H1 (cell line): ENCODE measurements around the gene STARD7. TPM values are rescaled to one million over a fixed set of nuclear protein-coding genes. Genes with fewer than 3 reads are reported as not detected.

Source experiments
- CTCF ChIA-PET: fragments of 300-600 bp; sonication (Branson Sonifier 250); formaldehyde crosslinking; loops from one replicate; lab custom pipeline; 2021; ENCODE audit not compliant: partially characterized antibody; lab: Charles Lee
- POLR2A ChIA-PET: fragments of 300-600 bp; sonication (Branson Sonifier 250); formaldehyde crosslinking; loops from one replicate; lab custom pipeline; 2021; ENCODE audit warnings: inconsistent platforms; ENCODE audit not compliant: partially characterized antibody; lab: Charles Lee
- DNase-seq, 2 experiments: peaks; one replicate each; pipeline versions ENCODE4 v3.0.0 to v3.0.0-alpha.2; 2010 to 2022; ENCODE audit warnings: low spot score in 2 of 2, low read depth in 1 of 2, mixed read lengths in 1 of 2
- FAIRE-seq: peaks from 2 replicates; lab custom pipeline; 2011; peaks lifted over from hg19 to GRCh38; lab: Jason Lieb, UNC
- H2AFZ ChIP-seq: 2 replicates; pipeline ENCODE4 v1.8.1; 2012; ENCODE audit warnings: low read length, inconsistent platforms
- H2AK5ac ChIP-seq: 2 replicates; pipeline ENCODE4 v1.6.1; 2013; ENCODE audit warnings: low read depth, low read length
- H2BK120ac ChIP-seq: replicated peaks from 2 replicates; pipeline ENCODE3; 2013; ENCODE audit warnings: low read depth, low read length, inconsistent platforms
- H2BK12ac ChIP-seq: 2 replicates; pipeline ENCODE4 v1.6.1; 2013; ENCODE audit warnings: low read depth, low read length
- H2BK15ac ChIP-seq: 2 replicates; pipeline ENCODE4 v1.6.1; 2013; ENCODE audit warnings: low read length
- H2BK20ac ChIP-seq: 2 replicates; pipeline ENCODE4 v1.6.1; 2013; ENCODE audit warnings: low read length
- H2BK5ac ChIP-seq: 2 replicates; pipeline ENCODE4 v1.6.1; 2013; ENCODE audit warnings: low read depth, low read length
- H3K14ac ChIP-seq: 2 replicates; pipeline ENCODE4 v1.6.1; 2013; ENCODE audit warnings: inconsistent platforms; ENCODE audit not compliant: insufficient read length
- H3K18ac ChIP-seq: 2 replicates; pipeline ENCODE4 v1.6.1; 2013; ENCODE audit warnings: low read length; ENCODE audit errors: extremely low read depth
- H3K23ac ChIP-seq: 2 replicates; pipeline ENCODE4 v1.6.1; 2013; ENCODE audit warnings: inconsistent platforms; ENCODE audit not compliant: insufficient read length
- H3K23me2 ChIP-seq: 2 replicates; pipeline ENCODE4 v1.6.1; 2013; ENCODE audit warnings: low read depth, low read length
- H3K27ac ChIP-seq: 2 replicates; pipeline ENCODE4 v1.6.1; 2011; ENCODE audit warnings: low read depth, low read length, inconsistent platforms
- H3K27me3 ChIP-seq, 4 experiments: replicated peaks in 1 of 4; 1 replicate in 1 of 4; 2 replicates in 3 of 4; pipeline versions ENCODE4 v1.6.1 to v1.8.1; 2011 to 2013; ENCODE audit warnings: low read length in 3 of 4, mild to moderate bottlenecking in 3 of 4, inconsistent platforms in 2 of 4, mixed read lengths in 2 of 4, moderate library complexity in 1 of 4; ENCODE audit not compliant: control insufficient read depth in 3 of 4, insufficient read depth in 3 of 4; ENCODE audit errors: extremely low read depth in 1 of 4
- H3K36me3 ChIP-seq, 4 experiments: 2 replicates each; pipeline versions ENCODE4 v1.6.1 to v1.8.1; 2011 to 2013; ENCODE audit warnings: mild to moderate bottlenecking in 4 of 4, low read length in 3 of 4, moderate library complexity in 2 of 4, control low read depth in 1 of 4, inconsistent platforms in 1 of 4; ENCODE audit not compliant: insufficient read depth in 4 of 4, control insufficient read depth in 2 of 4
- H3K4ac ChIP-seq: replicated peaks from 2 replicates; pipeline ENCODE3; 2013; ENCODE audit warnings: low read length, low read depth, mixed read lengths, inconsistent platforms; ENCODE audit not compliant: insufficient read length
- H3K4me1 ChIP-seq, 4 experiments: replicated peaks in 1 of 4; 1 replicate in 1 of 4; 2 replicates in 3 of 4; pipeline versions ENCODE4 v1.6.1 to v1.8.1; 2011 to 2013; ENCODE audit warnings: low read length in 3 of 4, inconsistent platforms in 2 of 4, mixed read lengths in 1 of 4; ENCODE audit not compliant: insufficient read depth in 4 of 4, control insufficient read depth in 3 of 4
- H3K4me2 ChIP-seq, 2 experiments: 2 replicates each; pipeline versions ENCODE4 v1.6.1 to v1.8.1; 2011 to 2013; ENCODE audit warnings: low read depth in 2 of 2, low read length in 2 of 2, control low read depth in 1 of 2, inconsistent platforms in 1 of 2, mild to moderate bottlenecking in 1 of 2; ENCODE audit not compliant: insufficient read depth in 1 of 2
- H3K4me3 ChIP-seq, 4 experiments: fragments of 200-600, 300-600 bp in 1 of 4; sonication (generic), shearing (Covaris generic), sonication (Bioruptor Twin) in 1 of 4; 2 replicates each; pipeline versions ENCODE4 v1.5.1 to v1.8.1; 2011 to 2016; ENCODE audit warnings: low read length in 4 of 4, low read depth in 3 of 4, control low read depth in 2 of 4, inconsistent platforms in 2 of 4, mild to moderate bottlenecking in 2 of 4, mixed read lengths in 1 of 4, moderate library complexity in 1 of 4; ENCODE audit not compliant: insufficient read depth in 2 of 4; ENCODE audit errors: extremely low read depth in 1 of 4
- H3K56ac ChIP-seq: replicated peaks from 2 replicates; pipeline ENCODE3; 2013; ENCODE audit warnings: low read depth, mild to moderate bottlenecking, mixed read lengths, low read length, inconsistent platforms; ENCODE audit not compliant: insufficient read length
- H3K79me1 ChIP-seq: 2 replicates; pipeline ENCODE4 v1.6.1; 2013; ENCODE audit warnings: low read depth, low read length, control low read depth
- H3K79me2 ChIP-seq, 2 experiments: 2 replicates each; pipeline versions ENCODE4 v1.6.1 to v1.8.1; 2012 to 2013; ENCODE audit warnings: low read length in 2 of 2, mild to moderate bottlenecking in 2 of 2, inconsistent platforms in 1 of 2; ENCODE audit not compliant: insufficient read depth in 2 of 2, control insufficient read depth in 1 of 2
- H3K9ac ChIP-seq, 4 experiments: replicated peaks in 1 of 4; 1 replicate in 1 of 4; 2 replicates in 3 of 4; pipeline versions ENCODE4 v1.6.1 to v1.8.1; 2011 to 2013; ENCODE audit warnings: low read depth in 3 of 4, low read length in 3 of 4, control low read depth in 2 of 4, mild to moderate bottlenecking in 2 of 4, moderate library complexity in 2 of 4, inconsistent platforms in 1 of 4; ENCODE audit errors: extremely low read depth in 1 of 4
- H3K9me3 ChIP-seq, 2 experiments: 2 replicates each; pipeline versions ENCODE4 v1.6.1 to v1.8.1; 2012 to 2013; ENCODE audit warnings: mild to moderate bottlenecking in 2 of 2, moderate library complexity in 2 of 2, control low read depth in 1 of 2, inconsistent platforms in 1 of 2, low read depth in 1 of 2, low read length in 1 of 2, mixed read lengths in 1 of 2; ENCODE audit not compliant: insufficient read depth in 2 of 2
- H4K20me1 ChIP-seq, 2 experiments: replicated peaks in 1 of 2; 2 replicates each; pipeline versions ENCODE3 to v1.8.1; 2011 to 2013; ENCODE audit warnings: inconsistent platforms in 2 of 2, low read length in 2 of 2, mild to moderate bottlenecking in 1 of 2; ENCODE audit not compliant: insufficient read depth in 2 of 2, control insufficient read depth in 1 of 2
- H4K5ac ChIP-seq: 2 replicates; pipeline ENCODE4 v1.6.1; 2013; ENCODE audit warnings: low read length, low read depth, mixed read lengths, inconsistent platforms; ENCODE audit not compliant: insufficient read length
- H4K8ac ChIP-seq: 2 replicates; pipeline ENCODE4 v1.8.0; 2013; ENCODE audit warnings: mild to moderate bottlenecking, moderate library complexity, low read length, inconsistent platforms; ENCODE audit not compliant: insufficient read depth; ENCODE audit errors: extremely low read depth
- H4K91ac ChIP-seq: replicated peaks from 2 replicates; pipeline ENCODE3; 2013; ENCODE audit warnings: low read length, mixed read lengths, inconsistent platforms; ENCODE audit not compliant: insufficient read length
- CEBPB ChIP-seq: IDR thresholded peaks from 2 replicates; pipeline ENCODE4 v1.6.1; 2012; ENCODE audit warnings: low read depth, low read length
- RAD21 ChIP-seq, 2 experiments: IDR thresholded peaks in 1 of 2; conservative IDR thresholded peaks in 1 of 2; 2 replicates each; pipeline ENCODE4 v1.6.1; 2011; ENCODE audit warnings: low read depth in 2 of 2, low read length in 2 of 2, improper control_type of control experiment in 1 of 2, inconsistent platforms in 1 of 2, mild to moderate bottlenecking in 1 of 2, moderate library complexity in 1 of 2
- SP1 ChIP-seq: IDR thresholded peaks from 2 replicates; pipeline ENCODE4 v1.6.1; 2011; ENCODE audit warnings: low read depth, low read length
- WGBS, 2 experiments: shearing (Covaris generic) in 1 of 2; methylation state at CpG; one replicate each; pipeline versions ENCODE4 v1.1.6 to v1.1.7; 2013 to 2015; ENCODE audit warnings: low lambda C conversion rate in 2 of 2, mixed read lengths in 2 of 2, inconsistent platforms in 1 of 2, low coverage in 1 of 2, missing lambda C conversion rate in 1 of 2; ENCODE audit not compliant: insufficient replicate concordance in 2 of 2, insufficient coverage in 1 of 2, insufficient read length in 1 of 2; ENCODE audit errors: extremely low coverage in 1 of 2, missing lambda C conversion rate in 1 of 2; 5-methylcytosine and 5-hydroxymethylcytosine counted together
- polyA plus RNA-seq, 7 experiments: library from polyadenylated mRNA; depleted of rRNA in 3 of 7; stranded (reverse) in 5 of 7; unstranded in 2 of 7; fragments of >200 nt in 5 of 7; fragments of 200-250 nt in 2 of 7; gene quantifications; 1 replicate in 5 of 7; 2 replicates in 1 of 7; 4 replicates in 1 of 7; pipeline versions ENCODE4 v1.2.1 to v1.2.3, GENCODE V29; 2011 to 2013; ENCODE audit warnings: missing spikeins in 2 of 7, mixed read lengths in 2 of 7
- total RNA-seq: library from RNA; stranded (reverse); fragmentation: NEBNext Ultra II Directional; extraction: Animal tissue kit (Norgen Biotek cat#: 25700); gene quantifications from 2 replicates; pipeline ENCODE4 v1.2.1, GENCODE V29; 2021
- TF ChIP-seq, protein P1 (sequence below): IDR thresholded peaks from 2 replicates; pipeline ENCODE4 v1.6.1; 2012; ENCODE audit warnings: inconsistent platforms
- TF ChIP-seq, protein P2 (sequence below), 3 experiments: IDR thresholded peaks; 1 replicate in 2 of 3; 2 replicates in 1 of 3; pipeline versions ENCODE4 v1.5.1 to v1.6.1; 2011; ENCODE audit warnings: low read length in 3 of 3, mild to moderate bottlenecking in 3 of 3, inconsistent platforms in 2 of 3, low read depth in 1 of 3, moderate library complexity in 1 of 3; ENCODE audit not compliant: insufficient read depth in 1 of 3; ENCODE audit errors: control extremely low read depth in 1 of 3
- TF ChIP-seq, protein P3 (sequence below): IDR thresholded peaks from 2 replicates; pipeline ENCODE4 v1.6.1; 2012; ENCODE audit warnings: inconsistent platforms

STARD7 gene
- total and polyA plus RNA-seq, 2 of the 8 experiments (the other 6 are each of a cell fraction or from before 2014, with no cell fraction given): 89.1 to 200 TPM

DNA sequence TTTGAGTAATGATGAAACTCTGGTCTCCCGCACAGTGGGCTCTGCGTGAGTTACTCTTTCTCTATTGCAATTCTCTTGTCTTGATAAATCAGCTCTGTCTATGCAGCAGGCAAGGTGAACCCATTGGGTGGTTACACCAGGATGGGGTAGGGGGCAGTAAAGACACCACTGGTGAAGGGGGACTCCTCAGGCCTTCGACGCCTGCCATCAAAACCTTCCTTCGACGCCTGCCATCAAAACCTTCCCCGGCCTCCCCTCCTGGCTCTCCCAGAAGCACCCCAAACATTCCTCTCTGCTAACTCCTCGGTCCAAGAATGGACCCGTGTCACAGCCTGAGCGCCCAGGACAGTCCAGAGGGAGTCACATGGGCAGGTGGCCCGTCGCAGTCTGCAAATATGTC is 4.8 kb upstream of the STARD7 start:
- WGBS, 2 experiments: 90% methylated on average over 12 of the region's 12 CpGs; no CpG with 5 or more reads in 1 of the 2 experiments
- no peaks in the 10 kb centered on the region for H3K9me3 ChIP-seq
- no peak overlapping the region for H2BK5ac ChIP-seq
- no peak overlapping the region for H2BK12ac ChIP-seq
- H4K8ac ChIP-seq: no peak overlapping the region; the same call in 1 of the 2 replicates
- H2AK5ac ChIP-seq: no peak overlapping the region
- no peak overlapping the region for H2BK20ac ChIP-seq
- H3K56ac ChIP-seq: no peak overlapping the region
- no peak overlapping the region for H4K5ac ChIP-seq
- no peak overlapping the region for H3K23ac ChIP-seq
- H3K79me1 ChIP-seq: no peaks in the 10 kb centered on the region
- H3K4me2 ChIP-seq: no peak overlapping the region
- peaks cover 0 to 5% of the 10 kb centered on the region in 2 experiments; a peak in 1 of 4 replicates for H3K79me2 ChIP-seq
- ChIA-PET CTCF (interaction anchor here (0.6 to 1.9 kb wide), 15 partner anchors 9 to 102 kb away, joined by 3 to 8 read pairs (median 5); no protein-coding TSS in a partner anchor), POLR2A (interaction anchor here (0.6 to 0.9 kb wide), 4 partner anchors 9 to 108 kb away, joined by 3 to 4 read pairs (median 3); no protein-coding TSS in a partner anchor)
- H2BK120ac ChIP-seq: no peak overlapping the region
- H4K20me1 ChIP-seq: no peaks in the 10 kb centered on the region
- H3K18ac ChIP-seq: no peak overlapping the region
- H3K27me3 ChIP-seq: no peaks in the 10 kb centered on the region
- H4K91ac ChIP-seq: no peak overlapping the region
- no peak overlapping the region for H3K4ac ChIP-seq
- peaks cover 0 to 5% (median 2%) of the 10 kb centered on the region in 4 experiments; a peak in 4 of 7 replicates for H3K4me1 ChIP-seq
- H3K4me3 ChIP-seq: no peak overlapping the region
- no peak overlapping the region for H3K9ac ChIP-seq
- no peaks in the 10 kb centered on the region for H3K23me2 ChIP-seq
- TF ChIP-seq, protein P1, sequence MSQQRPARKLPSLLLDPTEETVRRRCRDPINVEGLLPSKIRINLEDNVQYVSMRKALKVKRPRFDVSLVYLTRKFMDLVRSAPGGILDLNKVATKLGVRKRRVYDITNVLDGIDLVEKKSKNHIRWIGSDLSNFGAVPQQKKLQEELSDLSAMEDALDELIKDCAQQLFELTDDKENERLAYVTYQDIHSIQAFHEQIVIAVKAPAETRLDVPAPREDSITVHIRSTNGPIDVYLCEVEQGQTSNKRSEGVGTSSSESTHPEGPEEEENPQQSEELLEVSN: peak; percentile 76
- TF ChIP-seq, protein P2, sequence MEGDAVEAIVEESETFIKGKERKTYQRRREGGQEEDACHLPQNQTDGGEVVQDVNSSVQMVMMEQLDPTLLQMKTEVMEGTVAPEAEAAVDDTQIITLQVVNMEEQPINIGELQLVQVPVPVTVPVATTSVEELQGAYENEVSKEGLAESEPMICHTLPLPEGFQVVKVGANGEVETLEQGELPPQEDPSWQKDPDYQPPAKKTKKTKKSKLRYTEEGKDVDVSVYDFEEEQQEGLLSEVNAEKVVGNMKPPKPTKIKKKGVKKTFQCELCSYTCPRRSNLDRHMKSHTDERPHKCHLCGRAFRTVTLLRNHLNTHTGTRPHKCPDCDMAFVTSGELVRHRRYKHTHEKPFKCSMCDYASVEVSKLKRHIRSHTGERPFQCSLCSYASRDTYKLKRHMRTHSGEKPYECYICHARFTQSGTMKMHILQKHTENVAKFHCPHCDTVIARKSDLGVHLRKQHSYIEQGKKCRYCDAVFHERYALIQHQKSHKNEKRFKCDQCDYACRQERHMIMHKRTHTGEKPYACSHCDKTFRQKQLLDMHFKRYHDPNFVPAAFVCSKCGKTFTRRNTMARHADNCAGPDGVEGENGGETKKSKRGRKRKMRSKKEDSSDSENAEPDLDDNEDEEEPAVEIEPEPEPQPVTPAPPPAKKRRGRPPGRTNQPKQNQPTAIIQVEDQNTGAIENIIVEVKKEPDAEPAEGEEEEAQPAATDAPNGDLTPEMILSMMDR (IDR thresholded peaks at IDR 0.05; ENCODE audit: control extremely low read depth in 1 of 3, insufficient read depth in 1 of 3, low read depth in 1 of 3, low read length in 3 of 3): peak; percentile 32 to 49 (median 46)
- TF ChIP-seq, protein P3, sequence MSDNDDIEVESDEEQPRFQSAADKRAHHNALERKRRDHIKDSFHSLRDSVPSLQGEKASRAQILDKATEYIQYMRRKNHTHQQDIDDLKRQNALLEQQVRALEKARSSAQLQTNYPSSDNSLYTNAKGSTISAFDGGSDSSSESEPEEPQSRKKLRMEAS: peak; percentile 42; the same call in 1 of the 2 replicates
- TF ChIP-seq RAD21 (IDR thresholded peaks at IDR 0.05 in 1 of 2, conservative IDR thresholded peaks at IDR 0.05 in 1 of 2; ENCODE audit: low read depth in 2 of 2, low read length in 2 of 2) (peak in 1 of 2 experiments; percentile 35; a peak in 2 of 4 replicates), SP1 (no peak), CEBPB (no peak)
- H2AFZ ChIP-seq: no peak overlapping the region
- DNase-seq (peak; percentile 1 to 49), FAIRE-seq (no peak)
- H3K36me3 ChIP-seq: no peaks in the 10 kb centered on the region
- H3K14ac ChIP-seq: no peak overlapping the region
- no peak overlapping the region for H3K27ac ChIP-seq
- H2BK15ac ChIP-seq: no peak overlapping the region
